Muscle layer of duodenum (tissue), 2 donors: ENCODE data around the gene CDC42BPA.

Experiments used
- H3K27ac ChIP-seq: one replicate; pipeline ENCODE4 v1.7.0; 2013; ENCODE audit warnings: mild to moderate bottlenecking, low read length
- H3K27me3 ChIP-seq: one replicate; pipeline ENCODE4 v1.7.0; 2013; ENCODE audit warnings: low read depth, mild to moderate bottlenecking, control low read depth, low read length
- H3K36me3 ChIP-seq, 2 donors: one replicate each; pipeline ENCODE4 v1.7.0; 2013; ENCODE audit warnings: low read length in 2 of 2, control low read depth in 1 of 2, mild to moderate bottlenecking in 1 of 2; ENCODE audit not compliant: insufficient read depth in 2 of 2, control insufficient read depth in 1 of 2
- H3K4me1 ChIP-seq, 2 donors: one replicate each; pipeline ENCODE4 v1.7.0; 2013; ENCODE audit warnings: low read length in 2 of 2, mild to moderate bottlenecking in 2 of 2, control low read depth in 1 of 2, moderate library complexity in 1 of 2; ENCODE audit not compliant: insufficient read depth in 2 of 2, control insufficient read depth in 1 of 2
- H3K4me3 ChIP-seq, 2 donors: one replicate each; pipeline ENCODE4 v1.7.0; 2013; ENCODE audit warnings: low read length in 2 of 2, low read depth in 1 of 2, mild to moderate bottlenecking in 1 of 2
- H3K9me3 ChIP-seq, 2 donors: one replicate each; pipeline ENCODE4 v1.7.0; 2013; ENCODE audit warnings: low read length in 2 of 2, control low read depth in 1 of 2, mild to moderate bottlenecking in 1 of 2; ENCODE audit not compliant: control insufficient read depth in 1 of 2
- donor health status: healthy.

Gene CDC42BPA

DNA sequence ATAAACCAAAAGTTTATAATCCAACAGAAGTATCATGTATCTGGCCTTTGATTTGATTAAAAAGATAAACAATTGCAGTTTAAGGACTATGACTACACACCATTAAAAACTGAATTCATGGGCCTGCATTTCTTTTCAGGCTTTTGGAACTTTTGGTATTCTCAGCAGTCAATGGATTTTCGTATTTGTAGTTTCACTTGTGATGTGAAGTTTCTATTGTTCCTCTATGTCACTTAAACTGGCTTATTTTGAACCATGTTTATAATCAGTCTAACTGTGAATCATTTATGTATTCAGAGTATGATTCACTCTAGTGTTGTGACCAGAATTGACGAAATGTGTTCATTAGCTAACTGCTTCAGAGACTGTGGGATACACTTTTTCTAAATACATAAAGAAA is 245.3 kb downstream of the CDC42BPA start:
- no peaks in the 10 kb centered on the region for H3K27me3 ChIP-seq
- no peak overlapping the region for H3K27ac ChIP-seq
- peaks cover 0 to 8% of the 10 kb centered on the region in 2 donors for H3K36me3 ChIP-seq
- H3K9me3 ChIP-seq, result no peaks in the 10 kb centered on the region
- no peaks in the 10 kb centered on the region for H3K4me1 ChIP-seq
- H3K4me3 ChIP-seq, result no peak overlapping the region

DNA sequence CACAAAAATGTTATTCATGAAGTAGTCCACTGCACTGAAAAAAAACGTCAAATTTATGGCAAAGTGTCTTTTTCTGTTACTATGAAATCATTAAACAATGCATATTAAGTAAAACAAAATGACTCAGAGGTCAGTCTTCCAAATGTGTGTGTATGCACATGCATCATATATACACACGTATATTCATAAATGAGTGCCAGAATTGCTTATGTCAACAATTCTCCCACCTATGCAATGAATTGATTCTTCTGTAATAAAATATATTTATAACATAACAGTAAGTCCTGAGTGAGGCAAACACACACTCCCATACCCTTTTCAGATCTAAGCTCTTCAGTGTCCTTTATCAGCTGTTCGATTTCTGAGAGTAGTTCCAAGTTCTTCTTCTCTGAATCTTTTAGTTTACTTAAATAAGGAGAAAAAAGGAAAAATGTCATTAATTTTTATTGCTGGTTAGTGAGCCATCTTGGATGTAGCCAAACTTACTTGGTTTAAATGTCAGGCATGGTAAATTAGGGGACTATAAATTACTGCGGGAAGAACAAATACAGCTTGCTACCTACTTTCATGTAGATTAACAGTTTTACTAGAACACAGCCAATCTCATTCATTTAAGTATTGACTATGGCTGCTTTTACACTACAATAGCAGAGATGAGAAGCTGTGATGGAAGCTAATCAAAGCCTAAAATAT is 246.3 kb downstream of the CDC42BPA start:
- H3K27me3 ChIP-seq, result no peaks in the 10 kb centered on the region
- H3K9me3 ChIP-seq, result no peaks in the 10 kb centered on the region
- no peak overlapping the region for H3K27ac ChIP-seq
- no peak overlapping the region for H3K4me3 ChIP-seq
- H3K36me3 ChIP-seq, result peaks cover 0 to 8% of the 10 kb centered on the region in 2 donors
- no peaks in the 10 kb centered on the region for H3K4me1 ChIP-seq

DNA sequence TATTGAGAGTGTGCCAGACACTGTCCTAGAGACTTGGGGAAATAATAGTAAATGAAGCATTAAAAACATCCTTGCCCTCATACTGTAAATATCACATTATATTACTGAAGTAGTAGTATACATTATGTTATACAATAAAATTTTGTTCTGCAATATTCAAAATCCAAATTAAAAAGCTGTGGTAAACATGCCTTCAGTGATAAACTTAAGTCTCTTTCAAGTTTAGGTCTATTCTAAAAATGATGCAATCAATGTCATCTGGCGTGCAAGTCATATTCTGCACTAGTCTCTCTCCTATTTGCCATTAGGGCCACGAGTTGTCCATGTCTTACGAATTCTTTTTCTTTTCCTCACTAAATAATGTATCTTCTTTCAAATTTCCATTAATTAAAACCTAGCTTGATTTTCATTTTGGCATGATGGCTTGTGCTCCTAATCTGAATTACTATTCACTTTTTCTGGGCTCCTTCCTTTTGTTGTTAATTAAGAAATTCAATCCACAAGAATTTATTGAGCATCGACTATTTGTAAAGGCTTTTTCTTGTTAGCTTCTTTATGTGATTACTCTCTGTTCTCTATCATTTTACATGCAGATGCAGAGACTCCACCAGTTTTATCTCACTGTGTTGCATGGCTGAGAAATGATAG is 247.5 kb downstream of the CDC42BPA start:
- H3K27me3 ChIP-seq, result no peaks in the 10 kb centered on the region
- H3K4me1 ChIP-seq, result no peaks in the 10 kb centered on the region
- no peak overlapping the region for H3K27ac ChIP-seq
- no peak overlapping the region for H3K4me3 ChIP-seq
- no peaks in the 10 kb centered on the region for H3K9me3 ChIP-seq
- H3K36me3 ChIP-seq, result peaks cover 0 to 8% of the 10 kb centered on the region in 2 donors

DNA sequence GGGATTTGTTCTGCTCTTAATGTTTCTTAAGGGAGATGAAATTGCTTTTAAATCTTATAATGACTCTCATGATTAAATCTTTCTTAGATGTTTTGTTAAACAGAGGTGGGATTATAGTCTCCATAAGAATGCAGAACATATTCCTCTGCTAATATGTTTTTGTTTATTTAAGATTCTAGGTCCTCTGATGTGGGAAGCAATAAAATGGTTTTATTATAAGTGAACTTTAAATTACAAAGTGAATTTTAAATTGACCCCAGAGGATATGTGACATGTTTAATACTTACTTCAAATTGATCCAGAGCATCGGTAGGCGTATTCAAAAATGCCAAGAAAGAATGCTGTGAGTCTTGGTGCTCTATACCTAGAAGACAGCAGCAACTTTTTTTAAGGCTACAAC is 248.8 kb downstream of the CDC42BPA start:
- Histone ChIP-seq H3K4me3 (no peak overlapping the region), H3K27me3 (no peaks in the 10 kb centered on the region), H3K4me1 (no peaks in the 10 kb centered on the region), H3K27ac (no peak overlapping the region), H3K9me3 (no peaks in the 10 kb centered on the region), H3K36me3 (peaks cover 0 to 5% of the 10 kb centered on the region in 2 donors)

DNA sequence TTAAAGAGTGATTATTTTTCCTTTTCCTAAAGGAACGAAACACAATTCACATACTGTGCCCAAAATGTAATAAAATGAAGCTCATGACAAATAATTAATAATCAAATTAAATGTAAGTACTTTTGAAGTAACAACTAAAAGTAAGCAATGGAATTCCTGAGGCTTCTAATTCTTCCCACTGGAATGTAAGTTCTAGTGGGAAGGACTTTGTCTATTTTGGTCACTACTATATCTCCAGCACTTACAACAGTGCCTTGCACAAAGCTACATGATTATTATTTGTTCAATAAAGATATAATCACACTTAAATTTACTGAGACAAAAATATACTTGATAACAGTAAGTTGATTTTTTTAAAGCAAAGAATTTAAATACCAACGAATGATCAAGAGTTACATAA is 249.4 kb downstream of the CDC42BPA start:
- H3K4me3 ChIP-seq, result no peak overlapping the region
- H3K36me3 ChIP-seq, result peaks cover 0 to 5% of the 10 kb centered on the region in 2 donors
- no peaks in the 10 kb centered on the region for H3K27me3 ChIP-seq
- no peaks in the 10 kb centered on the region for H3K9me3 ChIP-seq
- H3K4me1 ChIP-seq, result no peaks in the 10 kb centered on the region
- H3K27ac ChIP-seq, result no peak overlapping the region

DNA sequence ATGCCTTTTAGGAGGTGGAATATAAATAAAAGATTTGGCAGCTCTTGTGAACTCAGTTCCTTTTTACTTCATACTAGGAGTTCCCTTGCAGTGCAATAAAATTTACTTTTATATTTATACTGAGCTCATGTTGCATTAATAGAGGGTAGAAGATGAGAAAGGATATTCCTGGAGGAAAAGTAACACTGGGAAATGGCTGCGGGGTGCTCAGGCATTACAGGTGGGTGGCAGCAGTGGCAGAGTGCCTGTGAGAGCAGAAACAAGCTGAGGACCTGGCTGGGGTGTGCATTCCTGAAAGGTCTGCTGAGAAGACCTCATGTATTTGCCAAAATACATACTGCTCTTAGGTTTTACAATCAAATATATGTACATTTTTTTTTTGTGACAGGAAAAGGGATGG is 251.3 kb downstream of the CDC42BPA start:
- Histone ChIP-seq H3K36me3 (peaks cover 0 to 5% of the 10 kb centered on the region in 2 donors), H3K9me3 (no peaks in the 10 kb centered on the region), H3K27me3 (no peaks in the 10 kb centered on the region), H3K4me3 (no peak overlapping the region), H3K4me1 (no peaks in the 10 kb centered on the region), H3K27ac (no peak overlapping the region)

DNA sequence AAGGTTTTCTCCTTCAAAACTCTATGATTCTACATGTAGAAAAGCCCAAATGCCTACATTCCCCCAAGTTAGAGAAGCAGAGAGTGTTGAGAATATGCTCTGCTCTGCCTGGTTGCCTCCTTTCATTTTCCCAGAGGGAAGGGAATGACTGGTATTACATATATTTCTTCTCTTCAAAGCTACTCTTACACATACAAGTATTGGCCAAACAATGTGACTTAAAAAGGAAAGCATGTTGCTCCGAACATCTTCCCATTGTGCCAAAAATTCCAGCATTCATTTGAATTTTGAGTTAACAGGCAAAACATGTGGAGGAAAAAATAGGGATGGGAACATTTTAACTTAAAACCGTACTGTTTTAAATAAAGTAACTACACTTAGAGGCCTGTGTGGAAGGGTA is 253.0 kb downstream of the CDC42BPA start:
- Histone ChIP-seq H3K9me3 (no peaks in the 10 kb centered on the region), H3K36me3 (peaks cover 0 to 5% of the 10 kb centered on the region in 2 donors), H3K27ac (no peak overlapping the region), H3K4me3 (no peak overlapping the region), H3K27me3 (no peaks in the 10 kb centered on the region), H3K4me1 (no peaks in the 10 kb centered on the region)

DNA sequence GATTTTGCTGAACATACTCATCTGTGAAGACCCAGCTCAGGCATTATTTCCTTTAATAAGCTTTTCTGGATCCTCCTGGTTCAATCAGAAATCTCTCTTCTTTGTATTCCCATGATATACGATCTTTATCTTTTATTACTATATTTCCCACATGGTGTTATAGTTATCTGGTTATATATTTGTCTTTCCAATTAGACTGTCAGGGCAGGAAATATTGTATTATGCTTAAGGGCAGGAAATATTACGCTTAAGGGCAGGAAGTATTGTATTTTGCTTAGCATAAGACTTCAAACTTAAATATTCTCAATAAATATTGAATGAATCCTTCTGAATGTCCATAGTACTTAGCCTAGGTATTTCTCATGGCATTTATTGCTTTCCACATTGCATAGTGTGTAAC is 256.0 kb downstream of the CDC42BPA start:
- no peaks in the 10 kb centered on the region for H3K27me3 ChIP-seq
- H3K4me1 ChIP-seq, result no peaks in the 10 kb centered on the region
- H3K9me3 ChIP-seq, result no peaks in the 10 kb centered on the region
- H3K27ac ChIP-seq, result no peak overlapping the region
- H3K4me3 ChIP-seq, result no peak overlapping the region
- H3K36me3 ChIP-seq, result no peaks in the 10 kb centered on the region

DNA sequence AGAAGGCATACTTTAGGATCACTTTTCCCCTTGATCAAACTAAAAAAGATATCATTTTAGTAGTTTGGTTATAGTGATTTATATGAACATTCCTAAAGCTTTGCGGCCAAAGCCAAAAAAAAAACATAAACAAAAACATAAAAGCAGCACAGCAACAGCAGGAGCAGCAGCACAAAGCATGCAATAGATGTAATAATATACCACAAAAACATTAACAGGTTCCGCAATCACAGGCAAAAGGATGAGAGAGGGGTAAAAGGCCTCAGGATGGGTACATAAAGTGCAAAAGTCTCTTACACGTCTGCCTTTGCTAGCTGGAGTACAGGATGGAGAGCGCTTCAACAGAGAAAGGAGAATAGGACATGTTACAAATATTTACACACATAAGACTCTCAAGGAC is 259.2 kb downstream of the CDC42BPA start:
- Histone ChIP-seq H3K4me3 (no peak overlapping the region), H3K9me3 (no peaks in the 10 kb centered on the region), H3K36me3 (no peaks in the 10 kb centered on the region), H3K27ac (no peak overlapping the region), H3K27me3 (no peaks in the 10 kb centered on the region), H3K4me1 (no peaks in the 10 kb centered on the region)

DNA sequence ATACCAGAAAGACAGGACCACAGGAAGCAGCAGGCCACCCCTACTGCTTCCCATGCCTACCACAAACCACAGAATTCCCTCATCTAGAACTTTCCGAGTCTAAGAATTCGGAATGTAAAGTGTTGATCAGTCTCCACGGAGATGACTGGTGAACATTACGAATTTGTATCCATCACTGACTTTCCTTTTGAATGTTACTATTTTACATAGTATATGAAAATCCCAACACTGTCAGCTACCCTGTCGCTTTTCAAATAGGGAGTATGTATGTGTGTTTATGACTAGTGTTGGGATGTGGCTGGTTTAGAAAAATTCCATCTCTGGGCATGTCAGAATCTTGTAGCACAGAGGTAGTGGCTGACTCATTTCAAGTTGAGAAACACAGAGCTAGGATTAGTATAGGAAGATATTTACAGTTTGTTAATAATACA is 260.0 kb downstream of the CDC42BPA start:
- H3K4me3 ChIP-seq, result no peak overlapping the region
- no peaks in the 10 kb centered on the region for H3K9me3 ChIP-seq
- H3K4me1 ChIP-seq, result no peaks in the 10 kb centered on the region
- H3K27me3 ChIP-seq, result no peaks in the 10 kb centered on the region
- no peaks in the 10 kb centered on the region for H3K36me3 ChIP-seq
- H3K27ac ChIP-seq, result no peak overlapping the region

DNA sequence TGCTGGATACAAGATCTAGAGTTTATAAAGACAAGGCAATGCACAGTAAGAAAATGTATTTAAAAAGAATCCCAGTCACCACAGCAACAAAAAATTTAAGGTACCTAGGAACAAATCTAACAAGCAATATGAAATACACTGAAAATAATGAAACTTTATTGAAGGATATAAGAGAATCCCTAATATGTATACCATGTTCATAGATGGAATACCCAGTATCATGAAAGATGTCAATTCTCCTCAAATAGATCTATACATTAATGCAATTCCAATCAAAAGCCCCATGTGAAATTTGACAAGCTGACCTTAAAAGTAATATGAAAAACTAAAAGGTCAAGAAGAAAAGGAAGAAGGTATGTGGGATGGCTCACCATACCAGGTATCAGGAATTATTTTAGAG is 269.0 kb downstream of the CDC42BPA start:
- H3K4me3 ChIP-seq, result no peak overlapping the region
- H3K36me3 ChIP-seq, result peaks cover 7 to 9% of the 10 kb centered on the region in 2 donors

DNA sequence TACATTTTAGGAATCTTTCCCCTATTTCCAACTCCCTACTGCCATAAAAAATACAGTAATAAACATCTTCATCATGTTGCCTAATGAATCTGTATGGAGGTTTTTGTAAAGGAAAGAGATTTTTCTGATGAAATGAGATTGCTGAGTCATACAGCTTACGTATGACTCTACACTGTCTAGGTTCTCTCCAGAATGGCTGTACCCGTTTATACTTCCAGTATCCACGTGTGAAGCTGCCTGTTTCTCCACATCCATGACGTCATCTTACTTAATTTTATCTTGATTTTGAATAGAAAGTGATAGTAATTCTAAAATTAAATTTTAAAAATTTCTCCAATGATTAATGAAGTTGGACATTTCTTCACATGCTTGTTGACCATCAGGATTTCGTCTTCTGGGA is 274.5 kb downstream of the CDC42BPA start:
- Histone ChIP-seq H3K36me3 (peaks cover 7 to 11% of the 10 kb centered on the region in 2 donors), H3K4me1 (no peaks in the 10 kb centered on the region), H3K27me3 (no peaks in the 10 kb centered on the region), H3K4me3 (no peak overlapping the region), H3K9me3 (no peaks in the 10 kb centered on the region), H3K27ac (no peak overlapping the region)

More for the DNA sequence above, 269.0 kb downstream of the CDC42BPA start:
- H3K9me3 ChIP-seq, result no peaks in the 10 kb centered on the region
- H3K4me1 ChIP-seq, result no peaks in the 10 kb centered on the region
- no peaks in the 10 kb centered on the region for H3K27me3 ChIP-seq
- H3K27ac ChIP-seq, result no peak overlapping the region
